HepG2 (cell line): ENCODE data around the gene BORCS5. TPM values are rescaled to one million over a fixed set of nuclear protein-coding genes. Genes with fewer than 3 reads are reported as not detected.

Experiments used
- ARNTL ChIP-seq: sonication (generic); formaldehyde crosslinking; IDR thresholded peaks from 2 replicates; pipeline ENCODE4 v1.4.0; 2020; ENCODE audit warnings: mild to moderate bottlenecking, missing genetic modification reagents
- FOXP1 ChIP-seq, 2 experiments: fragments of 450-650 bp in 1 of 2; IDR thresholded peaks; 2 replicates each; pipeline ENCODE4 v1.6.1; 2017 to 2018; ENCODE audit warnings: antibody characterized with exemption in 1 of 2
- KLF15 ChIP-seq: sonication (generic); formaldehyde crosslinking; IDR thresholded peaks from 2 replicates; pipeline ENCODE4 v1.8.1; 2023; ENCODE audit warnings: borderline replicate concordance, mild to moderate bottlenecking, inconsistent platforms, missing genetic modification reagents, mixed read lengths
- MIXL1 ChIP-seq: IDR thresholded peaks from 2 replicates; pipeline ENCODE4 v1.6.1; 2016
- NFIC ChIP-seq: IDR thresholded peaks from 2 replicates; pipeline ENCODE4 v1.6.1; 2012; ENCODE audit warnings: mild to moderate bottlenecking, low read length, inconsistent platforms
- NRL ChIP-seq: sonication (generic); formaldehyde crosslinking; IDR thresholded peaks from 2 replicates; pipeline ENCODE4 v1.5.0; 2020; ENCODE audit warnings: missing genetic modification reagents, mild to moderate bottlenecking, moderate library complexity, borderline replicate concordance
- SP2 ChIP-seq: sonication (generic); formaldehyde crosslinking; IDR thresholded peaks from 2 replicates; pipeline ENCODE4 v1.5.1; 2020; ENCODE audit warnings: mild to moderate bottlenecking, missing genetic modification reagents
- TBX3 ChIP-seq: fragments of 450-650 bp; IDR thresholded peaks from 2 replicates; pipeline ENCODE4 v1.6.1; 2017; ENCODE audit warnings: antibody characterized with exemption, mild to moderate bottlenecking, inconsistent platforms, borderline replicate concordance
- ZNF124 ChIP-seq: sonication (generic); formaldehyde crosslinking; IDR thresholded peaks from 2 replicates; pipeline ENCODE4 v1.4.0; 2020; ENCODE audit warnings: missing genetic modification reagents
- ZNF724P ChIP-seq: sonication (generic); formaldehyde crosslinking; IDR thresholded peaks from 2 replicates; pipeline ENCODE4 v1.8.0; 2022; ENCODE audit warnings: missing genetic modification reagents, borderline replicate concordance
- polyA plus RNA-seq, 8 experiments: library from polyadenylated mRNA; depleted of rRNA in 3 of 8; stranded (reverse) in 7 of 8; unstranded in 1 of 8; fragments of >200 nt; fragmentation: Illumina TruSeq in 4 of 8; extraction: Trizol in 4 of 8; gene quantifications; 2 replicates each; pipeline versions ENCODE4 v1.2.1 to v1.2.3, GENCODE V29; 2011 to 2016; ENCODE audit warnings: low read depth in 4 of 8, missing spikeins in 1 of 8, mixed read lengths in 1 of 8; ENCODE audit not compliant: insufficient read depth in 1 of 8
- total RNA-seq, 5 experiments: library from RNA; depleted of rRNA; stranded (reverse); fragments of >200 nt; fragmentation: Illumina TruSeq; extraction: Trizol; gene quantifications; 2 replicates each; pipeline ENCODE4 v1.2.3, GENCODE V29; 2016; ENCODE audit warnings: low read depth in 1 of 5
- TF ChIP-seq, protein P1 (sequence below): IDR thresholded peaks from 2 replicates; pipeline ENCODE4 v1.6.1; 2012; ENCODE audit warnings: inconsistent platforms
- TF ChIP-seq, protein P2 (sequence below): sonication (generic); formaldehyde crosslinking; IDR thresholded peaks from 2 replicates; pipeline ENCODE4 v1.8.0; 2022; ENCODE audit warnings: missing genetic modification reagents, mild to moderate bottlenecking, borderline replicate concordance
- TF ChIP-seq, protein P3 (sequence below): sonication (generic); formaldehyde crosslinking; IDR thresholded peaks from 2 replicates; pipeline ENCODE4 v1.8.0; 2022; ENCODE audit warnings: missing genetic modification reagents, mild to moderate bottlenecking, moderate library complexity, borderline replicate concordance
- TF ChIP-seq, protein P4 (sequence below): sonication (generic); formaldehyde crosslinking; IDR thresholded peaks from 2 replicates; pipeline ENCODE4 v1.9.0; 2021; ENCODE audit warnings: missing genetic modification reagents, mild to moderate bottlenecking, borderline replicate concordance
- TF ChIP-seq, protein P5 (sequence below): sonication (generic); formaldehyde crosslinking; IDR thresholded peaks from 2 replicates; pipeline ENCODE4 v1.4.0; 2020; ENCODE audit warnings: missing genetic modification reagents
- TF ChIP-seq, protein P6 (sequence below): sonication (generic); formaldehyde crosslinking; conservative IDR thresholded peaks from 2 replicates; pipeline ENCODE4 v1.4.0; 2020; ENCODE audit warnings: missing genetic modification reagents

Gene BORCS5
- total and polyA plus RNA-seq, 2 of the 13 experiments (the other 11 are each of a cell fraction or from before 2014, with no cell fraction given): 3.9 to 4.7 TPM

DNA sequence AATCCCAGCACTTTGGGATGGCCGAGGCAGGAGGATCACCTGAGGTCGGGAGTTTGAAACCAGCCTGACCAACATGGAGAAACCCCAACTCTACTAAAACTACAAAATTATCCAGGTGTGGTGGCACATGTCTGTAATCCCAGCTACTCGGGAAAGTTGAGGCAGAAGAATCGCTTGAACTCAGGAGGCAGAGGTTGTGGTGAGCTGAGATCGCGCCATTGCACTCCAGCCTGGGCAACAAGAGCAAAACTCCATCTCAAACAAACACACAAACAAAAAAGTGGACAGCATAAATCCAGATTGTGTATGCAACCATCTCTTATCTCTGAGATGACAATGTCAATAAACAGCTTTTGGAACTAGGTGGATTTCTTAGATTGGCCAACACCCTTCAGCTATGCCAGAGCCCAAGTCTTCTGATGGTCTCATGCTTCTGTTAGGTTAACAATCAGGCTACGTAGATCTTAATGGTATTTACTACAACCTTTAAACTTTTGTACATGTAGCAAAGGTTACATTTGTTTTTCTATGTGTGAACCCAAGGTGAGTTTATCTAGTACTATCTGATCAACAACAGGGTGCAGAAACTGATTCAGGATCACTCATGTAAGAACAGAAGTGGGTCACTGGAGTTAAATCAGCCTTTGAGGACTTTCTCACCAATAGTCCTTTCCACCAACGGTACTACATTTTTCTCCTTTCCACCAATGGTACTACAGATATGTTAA, 132.1 kb downstream of the BORCS5 start (continued):
- TF ChIP-seq, protein P1, sequence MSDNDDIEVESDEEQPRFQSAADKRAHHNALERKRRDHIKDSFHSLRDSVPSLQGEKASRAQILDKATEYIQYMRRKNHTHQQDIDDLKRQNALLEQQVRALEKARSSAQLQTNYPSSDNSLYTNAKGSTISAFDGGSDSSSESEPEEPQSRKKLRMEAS: no peak
- no peak for TF ChIP-seq ZNF724P
- TF ChIP-seq SP2 (CRISPR knock-in tag): no peak
- TF ChIP-seq NFIC: peak; percentile 59; the same call in 1 of the 2 replicates
- TF ChIP-seq, protein P2, sequence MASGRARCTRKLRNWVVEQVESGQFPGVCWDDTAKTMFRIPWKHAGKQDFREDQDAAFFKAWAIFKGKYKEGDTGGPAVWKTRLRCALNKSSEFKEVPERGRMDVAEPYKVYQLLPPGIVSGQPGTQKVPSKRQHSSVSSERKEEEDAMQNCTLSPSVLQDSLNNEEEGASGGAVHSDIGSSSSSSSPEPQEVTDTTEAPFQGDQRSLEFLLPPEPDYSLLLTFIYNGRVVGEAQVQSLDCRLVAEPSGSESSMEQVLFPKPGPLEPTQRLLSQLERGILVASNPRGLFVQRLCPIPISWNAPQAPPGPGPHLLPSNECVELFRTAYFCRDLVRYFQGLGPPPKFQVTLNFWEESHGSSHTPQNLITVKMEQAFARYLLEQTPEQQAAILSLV (CRISPR knock-in tag): no peak
- TF ChIP-seq, protein P3, sequence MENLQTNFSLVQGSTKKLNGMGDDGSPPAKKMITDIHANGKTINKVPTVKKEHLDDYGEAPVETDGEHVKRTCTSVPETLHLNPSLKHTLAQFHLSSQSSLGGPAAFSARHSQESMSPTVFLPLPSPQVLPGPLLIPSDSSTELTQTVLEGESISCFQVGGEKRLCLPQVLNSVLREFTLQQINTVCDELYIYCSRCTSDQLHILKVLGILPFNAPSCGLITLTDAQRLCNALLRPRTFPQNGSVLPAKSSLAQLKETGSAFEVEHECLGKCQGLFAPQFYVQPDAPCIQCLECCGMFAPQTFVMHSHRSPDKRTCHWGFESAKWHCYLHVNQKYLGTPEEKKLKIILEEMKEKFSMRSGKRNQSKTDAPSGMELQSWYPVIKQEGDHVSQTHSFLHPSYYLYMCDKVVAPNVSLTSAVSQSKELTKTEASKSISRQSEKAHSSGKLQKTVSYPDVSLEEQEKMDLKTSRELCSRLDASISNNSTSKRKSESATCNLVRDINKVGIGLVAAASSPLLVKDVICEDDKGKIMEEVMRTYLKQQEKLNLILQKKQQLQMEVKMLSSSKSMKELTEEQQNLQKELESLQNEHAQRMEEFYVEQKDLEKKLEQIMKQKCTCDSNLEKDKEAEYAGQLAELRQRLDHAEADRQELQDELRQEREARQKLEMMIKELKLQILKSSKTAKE: 0 out of 2 replicates have a peak, but pooled peaks have one; percentile 14
- TF ChIP-seq, protein P4, sequence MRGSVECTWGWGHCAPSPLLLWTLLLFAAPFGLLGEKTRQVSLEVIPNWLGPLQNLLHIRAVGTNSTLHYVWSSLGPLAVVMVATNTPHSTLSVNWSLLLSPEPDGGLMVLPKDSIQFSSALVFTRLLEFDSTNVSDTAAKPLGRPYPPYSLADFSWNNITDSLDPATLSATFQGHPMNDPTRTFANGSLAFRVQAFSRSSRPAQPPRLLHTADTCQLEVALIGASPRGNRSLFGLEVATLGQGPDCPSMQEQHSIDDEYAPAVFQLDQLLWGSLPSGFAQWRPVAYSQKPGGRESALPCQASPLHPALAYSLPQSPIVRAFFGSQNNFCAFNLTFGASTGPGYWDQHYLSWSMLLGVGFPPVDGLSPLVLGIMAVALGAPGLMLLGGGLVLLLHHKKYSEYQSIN: no peak
- TF ChIP-seq, protein P5, sequence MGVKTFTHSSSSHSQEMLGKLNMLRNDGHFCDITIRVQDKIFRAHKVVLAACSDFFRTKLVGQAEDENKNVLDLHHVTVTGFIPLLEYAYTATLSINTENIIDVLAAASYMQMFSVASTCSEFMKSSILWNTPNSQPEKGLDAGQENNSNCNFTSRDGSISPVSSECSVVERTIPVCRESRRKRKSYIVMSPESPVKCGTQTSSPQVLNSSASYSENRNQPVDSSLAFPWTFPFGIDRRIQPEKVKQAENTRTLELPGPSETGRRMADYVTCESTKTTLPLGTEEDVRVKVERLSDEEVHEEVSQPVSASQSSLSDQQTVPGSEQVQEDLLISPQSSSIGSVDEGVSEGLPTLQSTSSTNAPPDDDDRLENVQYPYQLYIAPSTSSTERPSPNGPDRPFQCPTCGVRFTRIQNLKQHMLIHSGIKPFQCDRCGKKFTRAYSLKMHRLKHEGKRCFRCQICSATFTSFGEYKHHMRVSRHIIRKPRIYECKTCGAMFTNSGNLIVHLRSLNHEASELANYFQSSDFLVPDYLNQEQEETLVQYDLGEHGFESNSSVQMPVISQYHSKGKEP: no peak
- TF ChIP-seq, protein P6, sequence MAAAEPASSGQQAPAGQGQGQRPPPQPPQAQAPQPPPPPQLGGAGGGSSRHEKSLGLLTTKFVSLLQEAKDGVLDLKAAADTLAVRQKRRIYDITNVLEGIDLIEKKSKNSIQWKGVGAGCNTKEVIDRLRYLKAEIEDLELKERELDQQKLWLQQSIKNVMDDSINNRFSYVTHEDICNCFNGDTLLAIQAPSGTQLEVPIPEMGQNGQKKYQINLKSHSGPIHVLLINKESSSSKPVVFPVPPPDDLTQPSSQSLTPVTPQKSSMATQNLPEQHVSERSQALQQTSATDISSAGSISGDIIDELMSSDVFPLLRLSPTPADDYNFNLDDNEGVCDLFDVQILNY (CRISPR knock-in tag): no peak
- TF ChIP-seq NRL: no peak
- peak; percentile 65 for TF ChIP-seq ARNTL (CRISPR knock-in tag)
- peak; percentile 24; the same call in 1 of the 2 replicates for TF ChIP-seq FOXP1 (IDR thresholded peaks at IDR 0.05)
- peak; percentile 96 for TF ChIP-seq FOXP1 (CRISPR knock-in tag; IDR thresholded peaks at IDR 0.05)
- TF ChIP-seq TBX3: peak; percentile 52; the same call in 1 of the 2 replicates
- TF ChIP-seq MIXL1: peak; percentile 71; the same call in 1 of the 2 replicates
- no peak for TF ChIP-seq KLF15 (CRISPR knock-in tag)
- no peak for TF ChIP-seq ZNF124
